Mesenchymal stem cell (in vitro differentiated cells and primary cell): ENCODE data around the gene ZRANB2.

Source experiments
- DNase-seq: peaks from one replicate; pipeline ENCODE4 v3.0.0-alpha.2; 2013
- H2AFZ ChIP-seq: one replicate; pipeline ENCODE4 v1.6.1; 2013; ENCODE audit warnings: low read depth, mild to moderate bottlenecking, control low read depth, inconsistent platforms, low read length, moderate library complexity
- H2AK5ac ChIP-seq: 2 replicates; pipeline ENCODE4 v1.6.1; 2013; ENCODE audit warnings: low read length, moderate library complexity, mild to moderate bottlenecking, inconsistent platforms; ENCODE audit not compliant: severe bottlenecking
- H2BK120ac ChIP-seq: one replicate; pipeline ENCODE4 v1.6.1; 2013; ENCODE audit warnings: low read depth, mild to moderate bottlenecking, inconsistent platforms, low read length, moderate library complexity
- H2BK12ac ChIP-seq, 2 experiments: one replicate each; pipeline ENCODE4 v1.6.1; 2013; ENCODE audit warnings: inconsistent platforms in 2 of 2, low read length in 2 of 2, mild to moderate bottlenecking in 2 of 2, moderate library complexity in 2 of 2, control low read depth in 1 of 2
- H2BK15ac ChIP-seq: one replicate; pipeline ENCODE4 v1.6.1; 2013; ENCODE audit warnings: mild to moderate bottlenecking, low read depth, inconsistent platforms; ENCODE audit not compliant: poor library complexity, severe bottlenecking
- H2BK5ac ChIP-seq: 2 replicates; pipeline ENCODE4 v1.6.1; 2013; ENCODE audit warnings: low read depth, mild to moderate bottlenecking, low read length, control low read depth, inconsistent platforms; ENCODE audit not compliant: poor library complexity, severe bottlenecking
- H3K14ac ChIP-seq, 2 experiments: one replicate each; pipeline ENCODE4 v1.6.1; 2013; ENCODE audit warnings: inconsistent platforms in 2 of 2, low read length in 2 of 2, control low read depth in 1 of 2, mild to moderate bottlenecking in 1 of 2, moderate library complexity in 1 of 2
- H3K18ac ChIP-seq, 2 experiments: one replicate each; pipeline ENCODE4 v1.6.1; 2013; ENCODE audit warnings: inconsistent platforms in 2 of 2, low read length in 2 of 2, control low read depth in 1 of 2, low read depth in 1 of 2, mild to moderate bottlenecking in 1 of 2
- H3K23ac ChIP-seq, 2 experiments: one replicate each; pipeline ENCODE4 v1.6.1; 2013; ENCODE audit warnings: inconsistent platforms in 2 of 2, low read length in 2 of 2, mild to moderate bottlenecking in 2 of 2, moderate library complexity in 2 of 2, control low read depth in 1 of 2
- H3K27ac ChIP-seq: 2 replicates; pipeline ENCODE4 v1.5.1; 2013; ENCODE audit warnings: mild to moderate bottlenecking, moderate library complexity, low read length, control low read depth, inconsistent platforms; ENCODE audit not compliant: poor library complexity, severe bottlenecking
- H3K27me3 ChIP-seq, 2 experiments: 2 replicates each; pipeline versions ENCODE4 v1.6.1 to v1.7.0; 2013; ENCODE audit warnings: low read length in 2 of 2, mild to moderate bottlenecking in 2 of 2, moderate library complexity in 2 of 2, control low read depth in 1 of 2, inconsistent platforms in 1 of 2; ENCODE audit not compliant: control insufficient read depth in 1 of 2, insufficient read depth in 1 of 2
- H3K36me3 ChIP-seq, 2 experiments: 2 replicates each; pipeline versions ENCODE4 v1.6.1 to v1.7.0; 2013; ENCODE audit warnings: low read length in 2 of 2, control low read depth in 1 of 2, inconsistent platforms in 1 of 2, low read depth in 1 of 2, mild to moderate bottlenecking in 1 of 2; ENCODE audit not compliant: insufficient read depth in 2 of 2, control insufficient read depth in 1 of 2
- H3K4ac ChIP-seq, 2 experiments: one replicate each; pipeline ENCODE4 v1.6.1; 2013; ENCODE audit warnings: inconsistent platforms in 2 of 2, low read length in 2 of 2, mild to moderate bottlenecking in 2 of 2, moderate library complexity in 2 of 2, control low read depth in 1 of 2, low read depth in 1 of 2
- H3K4me1 ChIP-seq: 2 replicates; pipeline ENCODE4 v1.6.1; 2013; ENCODE audit warnings: low read depth, low read length, control low read depth; ENCODE audit not compliant: control insufficient read depth, insufficient read depth
- H3K4me2 ChIP-seq: 2 replicates; pipeline ENCODE4 v1.6.1; 2013; ENCODE audit warnings: low read length, mild to moderate bottlenecking, inconsistent platforms; ENCODE audit not compliant: poor library complexity, severe bottlenecking
- H3K4me3 ChIP-seq, 2 experiments: 2 replicates each; pipeline versions ENCODE4 v1.5.1 to v1.7.0; 2013; ENCODE audit warnings: low read length in 2 of 2, mild to moderate bottlenecking in 2 of 2, control low read depth in 1 of 2, low read depth in 1 of 2; ENCODE audit not compliant: insufficient read depth in 1 of 2
- H3K79me1 ChIP-seq: replicated peaks from 2 replicates; pipeline ENCODE4 v1.6.1; 2013; ENCODE audit warnings: mild to moderate bottlenecking, control low read depth, low read length, inconsistent platforms; ENCODE audit not compliant: poor library complexity, severe bottlenecking
- H3K9ac ChIP-seq: 2 replicates; pipeline ENCODE4 v1.7.0; 2013; ENCODE audit warnings: mild to moderate bottlenecking, low read length, moderate library complexity
- H3K9me3 ChIP-seq: 2 replicates; pipeline ENCODE4 v1.7.0; 2013; ENCODE audit warnings: mild to moderate bottlenecking, low read length; ENCODE audit not compliant: control insufficient read depth
- H4K8ac ChIP-seq: one replicate; pipeline ENCODE4 v1.6.1; 2013; ENCODE audit warnings: inconsistent platforms, mild to moderate bottlenecking, low read length, moderate library complexity
- H4K91ac ChIP-seq: one replicate; pipeline ENCODE4 v1.6.1; 2013; ENCODE audit warnings: mild to moderate bottlenecking, low read length, inconsistent platforms
- WGBS: methylation state at CpG from one replicate; pipeline ENCODE4 v1.1.7; 2013; ENCODE audit warnings: mixed read lengths; 5-methylcytosine and 5-hydroxymethylcytosine counted together

The ZRANB2 gene

GRCh38 chr1:71071720-71072119 is 9.1 kb downstream of the ZRANB2 start:
- Histone ChIP-seq H2BK15ac (no peak overlapping the region), H2AK5ac (no peak overlapping the region), H3K36me3 (peaks cover 12 to 98% of the 10 kb centered on the region in 2 experiments), H3K4me3 (no peak overlapping the region), H2AFZ (no peak overlapping the region), H2BK120ac (no peak overlapping the region), H3K4ac (no peak overlapping the region), H3K23ac (no peak overlapping the region), H3K18ac (no peak overlapping the region), H4K91ac (no peak overlapping the region), H3K9me3 (no peaks in the 10 kb centered on the region), H3K27ac (no peak overlapping the region), H3K4me1 (no peaks in the 10 kb centered on the region), H2BK12ac (no peak overlapping the region), H3K14ac (no peak overlapping the region), H3K79me1 (peaks cover 6% of the 10 kb centered on the region), H2BK5ac (no peak overlapping the region), H3K9ac (no peak overlapping the region), H3K4me2 (no peak overlapping the region), H4K8ac (no peak overlapping the region), H3K27me3 (no peaks in the 10 kb centered on the region)
- no peak for DNase-seq
- 90% methylated on average over 4 of the region's 4 CpGs for WGBS

- H3K79me1 ChIP-seq, result peaks cover 5% of the 10 kb centered on the region
- H4K91ac ChIP-seq, result no peak overlapping the region
- no peak overlapping the region for H4K8ac ChIP-seq
These were observed 12.3 kb downstream of the ZRANB2 start for GRCh38 chr1:71068325-71069240.

GRCh38 chr1:71054791-71055190 is 26.0 kb downstream of the ZRANB2 start:
- Histone ChIP-seq H3K4me3 (no peak overlapping the region), H3K14ac (no peak overlapping the region), H3K18ac (no peak overlapping the region), H2BK5ac (no peak overlapping the region), H4K8ac (no peak overlapping the region), H2BK12ac (no peak overlapping the region), H3K23ac (no peak overlapping the region), H3K79me1 (no peaks in the 10 kb centered on the region), H3K4me2 (no peak overlapping the region), H3K4ac (no peak overlapping the region), H2BK15ac (no peak overlapping the region), H3K4me1 (no peaks in the 10 kb centered on the region), H3K9ac (no peak overlapping the region), H2AK5ac (no peak overlapping the region), H2BK120ac (no peak overlapping the region), H2AFZ (no peak overlapping the region), H3K9me3 (no peaks in the 10 kb centered on the region), H3K27me3 (no peaks in the 10 kb centered on the region), H3K27ac (no peak overlapping the region), H3K36me3 (peaks cover 10 to 29% of the 10 kb centered on the region in 2 experiments), H4K91ac (no peak overlapping the region)
- WGBS, result 100% methylated on average over 5 of the region's 6 CpGs
- DNase-seq, result no peak

More at GRCh38 chr1:71068325-71069240, 12.3 kb downstream of the ZRANB2 start:
- H3K36me3 ChIP-seq, result peaks cover 12 to 98% of the 10 kb centered on the region in 2 experiments
- no peak overlapping the region for H3K27ac ChIP-seq
- H3K4me2 ChIP-seq, result no peak overlapping the region
- no peak overlapping the region for H3K18ac ChIP-seq
- H3K9ac ChIP-seq, result no peak overlapping the region
- no peaks in the 10 kb centered on the region for H3K4me1 ChIP-seq
- H3K23ac ChIP-seq, result no peak overlapping the region
- no peak overlapping the region for H2AK5ac ChIP-seq
- H2BK15ac ChIP-seq, result no peak overlapping the region
- H3K9me3 ChIP-seq, result no peaks in the 10 kb centered on the region
- H3K14ac ChIP-seq, result no peak overlapping the region
- H2AFZ ChIP-seq, result no peak overlapping the region
- no peak overlapping the region for H2BK12ac ChIP-seq
- no peak overlapping the region for H2BK120ac ChIP-seq
- H3K4ac ChIP-seq, result no peak overlapping the region
- H3K4me3 ChIP-seq, result no peak overlapping the region
- no peaks in the 10 kb centered on the region for H3K27me3 ChIP-seq
- WGBS, result 100% methylated on average over 3 of the region's 6 CpGs
- DNase-seq, result no peak
- H2BK5ac ChIP-seq, result no peak overlapping the region

GRCh38 chr1:71054281-71054731 is 26.5 kb downstream of the ZRANB2 start:
- Histone ChIP-seq H4K8ac (no peak overlapping the region), H2BK12ac (no peak overlapping the region), H3K27me3 (no peaks in the 10 kb centered on the region), H4K91ac (no peak overlapping the region), H3K14ac (no peak overlapping the region), H3K79me1 (no peaks in the 10 kb centered on the region), H3K4me2 (no peak overlapping the region), H3K9ac (no peak overlapping the region), H2AK5ac (no peak overlapping the region), H2BK15ac (no peak overlapping the region), H2BK5ac (no peak overlapping the region), H3K4ac (no peak overlapping the region), H3K23ac (no peak overlapping the region), H3K4me3 (no peak overlapping the region), H2AFZ (no peak overlapping the region), H3K36me3 (peaks cover 8 to 26% of the 10 kb centered on the region in 2 experiments), H3K9me3 (no peaks in the 10 kb centered on the region), H3K4me1 (no peaks in the 10 kb centered on the region), H2BK120ac (no peak overlapping the region), H3K27ac (no peak overlapping the region), H3K18ac (no peak overlapping the region)
- no peak for DNase-seq
- 88% methylated on average over 15 of the region's 15 CpGs for WGBS
